ENCODE data around the gene PDZD8. TPM values are rescaled to one million over a fixed set of nuclear protein-coding genes. Genes with fewer than 3 reads are reported as not detected.

The PDZD8 gene
- polyA plus RNA-seq, 1 experiment = 33.2 TPM

GRCh38 chr10:117351996-117352395, 23.2 kb downstream of the PDZD8 start:
- Histone ChIP-seq H3K9me3 (ENCODE audit: control insufficient read depth, insufficient read depth, low read length) (no peaks in the 10 kb centered on the region), H3K27ac (ENCODE audit: low read depth, low read length) (no peak overlapping the region), H3K27me3 (ENCODE audit: control insufficient read depth, insufficient read depth, low read length) (no peaks in the 10 kb centered on the region), H3K4me3 (ENCODE audit: low read depth, low read length) (no peak overlapping the region)
- ChIA-PET CTCF (no interaction called here), POLR2A (no interaction called here)
- no peak for TF ChIP-seq CTCF (IDR thresholded peaks at IDR 0.05; ENCODE audit: low read depth, low read length)
- DNase-seq (ENCODE audit: low read depth, low spot score) = no peak

GRCh38 chr10:117351558-117351957, 23.7 kb downstream of the PDZD8 start:
- ChIA-PET POLR2A (no interaction called here), CTCF (interaction anchor here (1.0 kb wide), 1 partner anchor 908 kb away, joined by 3 read pairs; no protein-coding TSS in a partner anchor)
- no peak overlapping the region for H3K4me3 ChIP-seq (ENCODE audit: low read depth, low read length)
- no peak overlapping the region for H3K27ac ChIP-seq (ENCODE audit: low read depth, low read length)
- no peak for TF ChIP-seq CTCF (IDR thresholded peaks at IDR 0.05; ENCODE audit: low read depth, low read length)
- no peaks in the 10 kb centered on the region for H3K27me3 ChIP-seq (ENCODE audit: control insufficient read depth, insufficient read depth, low read length)
- no peak for DNase-seq (ENCODE audit: low read depth, low spot score)
- H3K9me3 ChIP-seq (ENCODE audit: control insufficient read depth, insufficient read depth, low read length) = no peaks in the 10 kb centered on the region

GRCh38 chr10:117350909-117351308, 24.3 kb downstream of the PDZD8 start:
- Histone ChIP-seq H3K27me3 (ENCODE audit: control insufficient read depth, insufficient read depth, low read length) (no peaks in the 10 kb centered on the region), H3K4me3 (ENCODE audit: low read depth, low read length) (no peak overlapping the region), H3K27ac (ENCODE audit: low read depth, low read length) (no peak overlapping the region), H3K9me3 (ENCODE audit: control insufficient read depth, insufficient read depth, low read length) (no peaks in the 10 kb centered on the region)
- no peak for TF ChIP-seq CTCF (IDR thresholded peaks at IDR 0.05; ENCODE audit: low read depth, low read length)
- ChIA-PET CTCF (interaction anchor here (1.0 to 1.5 kb wide), 2 partner anchors 31 to 908 kb away, joined by 3 to 4 read pairs; no protein-coding TSS in a partner anchor), POLR2A (no interaction called here)
- no peak for DNase-seq (ENCODE audit: low read depth, low spot score)

GRCh38 chr10:117348236-117348635, 27.0 kb downstream of the PDZD8 start:
- DNase-seq (ENCODE audit: low read depth, low spot score) = no peak
- no peak for TF ChIP-seq CTCF (IDR thresholded peaks at IDR 0.05; ENCODE audit: low read depth, low read length)
- ChIA-PET POLR2A (no interaction called here), CTCF (interaction anchor here (2.2 kb wide), 1 partner anchor 132 kb away, joined by 6 read pairs; no protein-coding TSS in a partner anchor)
- Histone ChIP-seq H3K27me3 (ENCODE audit: control insufficient read depth, insufficient read depth, low read length) (no peaks in the 10 kb centered on the region), H3K9me3 (ENCODE audit: control insufficient read depth, insufficient read depth, low read length) (no peaks in the 10 kb centered on the region), H3K4me3 (ENCODE audit: low read depth, low read length) (no peak overlapping the region), H3K27ac (ENCODE audit: low read depth, low read length) (no peak overlapping the region)

- no peak overlapping the region for H3K27ac ChIP-seq (ENCODE audit: low read depth, low read length)
- ChIA-PET POLR2A (no interaction called here), CTCF (interaction anchor here (0.6 kb wide), 1 partner anchor 22 kb away, joined by 6 read pairs; no protein-coding TSS in a partner anchor)
- TF ChIP-seq CTCF (IDR thresholded peaks at IDR 0.05; ENCODE audit: low read depth, low read length) = no peak
- H3K27me3 ChIP-seq (ENCODE audit: control insufficient read depth, insufficient read depth, low read length) = no peaks in the 10 kb centered on the region
- no peaks in the 10 kb centered on the region for H3K9me3 ChIP-seq (ENCODE audit: control insufficient read depth, insufficient read depth, low read length)
- H3K4me3 ChIP-seq (ENCODE audit: low read depth, low read length) = no peak overlapping the region
- DNase-seq (ENCODE audit: low read depth, low spot score) = no peak
These were observed 28.7 kb downstream of the PDZD8 start for GRCh38 chr10:117346574-117346973.
